Esophagus squamous epithelium (tissue), 5 donors: ENCODE measurements around the gene FGF4. TPM values are rescaled to one million over a fixed set of nuclear protein-coding genes. Genes with fewer than 3 reads are reported as not detected.

Experiments used
- DNase-seq: peaks from one replicate; lab custom pipeline; 2025; lab: John Stamatoyannopoulos, UW
- H3K27ac ChIP-seq, 4 donors: fragments of 200-600 bp; sonication (generic); one replicate each; pipeline ENCODE4 v1.5.1; 2016 to 2019; ENCODE audit warnings: mild to moderate bottlenecking in 1 of 4
- H3K27me3 ChIP-seq, 4 donors: fragments of 200-600 bp; sonication (generic); 1 replicate in 3 of 4; 2 replicates in 1 of 4; pipeline versions ENCODE4 v1.5.1 to v1.6.0; 2017 to 2021; ENCODE audit warnings: antibody characterized with exemption in 1 of 4
- H3K36me3 ChIP-seq, 3 donors: fragments of 200-600 bp; sonication (generic); one replicate each; pipeline ENCODE4 v1.5.1; 2016 to 2019
- H3K4me1 ChIP-seq, 3 donors: fragments of 200-600 bp; sonication (generic); one replicate each; pipeline ENCODE4 v1.5.1; 2017 to 2019
- H3K4me3 ChIP-seq, 4 donors: fragments of 200-600 bp; sonication (generic); 1 replicate in 3 of 4; 2 replicates in 1 of 4; pipeline ENCODE4 v1.5.1; 2016 to 2019; ENCODE audit warnings: mild to moderate bottlenecking in 2 of 4, moderate library complexity in 1 of 4
- H3K9me3 ChIP-seq, 3 donors: fragments of 200-600 bp; sonication (generic); one replicate each; pipeline ENCODE4 v1.5.1; 2016 to 2019
- CTCF ChIP-seq, 6 experiments: fragments of 450-650 bp in 4 of 6; fragments of 200-600 bp in 2 of 6; sonication (generic) in 2 of 6; IDR thresholded peaks; one replicate each; pipeline ENCODE4 v1.5.1; 2016 to 2019; ENCODE audit warnings: antibody characterized with exemption in 6 of 6, mild to moderate bottlenecking in 4 of 6, moderate library complexity in 4 of 6
- POLR2A ChIP-seq, 4 donors: fragments of 450-650 bp; IDR thresholded peaks; one replicate each; pipeline ENCODE4 v1.6.1; 2017; ENCODE audit warnings: antibody characterized with exemption in 4 of 4, mild to moderate bottlenecking in 4 of 4, moderate library complexity in 3 of 4
- WGBS, 2 donors: methylation state at CpG; one replicate each; pipeline ENCODE4 v1.1.5; 2018; 5-methylcytosine and 5-hydroxymethylcytosine counted together
- intact Hi-C: fragments of 100-400 bp; cut with DNase I; formaldehyde crosslinking; loops from one replicate; pipeline ENCODE4 v1.15.0; 2022
- total RNA-seq, 4 donors: library from RNA; depleted of rRNA; stranded (reverse); fragments of >200 nt; gene quantifications; one replicate each; pipeline ENCODE4 v1.1.0, GENCODE V29; 2016
- donor health status: DM: yes; HTN: yes; CAD: no.

FGF4 gene
- total RNA-seq, 4 donors from 2014 or later: not detected

GRCh38 chr11:69820441-69820840, 45.3 kb upstream of the FGF4 start:
- no peak for DNase-seq
- no peak overlapping the region for H3K27ac ChIP-seq
- peaks cover 0 to 18% (median 9%) of the 10 kb centered on the region in 3 donors for H3K4me1 ChIP-seq
- no peaks in the 10 kb centered on the region for H3K9me3 ChIP-seq
- no CpG with 5 or more reads among the region's 5 CpGs for WGBS, 2 donors
- TF ChIP-seq POLR2A (IDR thresholded peaks at IDR 0.05) (no peak), CTCF (IDR thresholded peaks at IDR 0.05) (no peak)
- intact Hi-C loops: no loop called here
- H3K36me3 ChIP-seq: no peaks in the 10 kb centered on the region
- H3K4me3 ChIP-seq: no peak overlapping the region
- H3K27me3 ChIP-seq: peaks cover 17 to 100% (median 24%) of the 10 kb centered on the region in 4 donors

GRCh38 chr11:69819541-69820070, 44.5 kb upstream of the FGF4 start:
- Histone ChIP-seq H3K4me1 (peaks cover 0 to 18% (median 9%) of the 10 kb centered on the region in 3 donors), H3K4me3 (no peak overlapping the region), H3K36me3 (no peaks in the 10 kb centered on the region), H3K27me3 (peaks cover 17 to 100% (median 24%) of the 10 kb centered on the region in 4 donors), H3K27ac (no peak overlapping the region), H3K9me3 (no peaks in the 10 kb centered on the region)
- WGBS, 2 donors: 7 to 17% methylated on average over 3 to 12 of the region's 40 CpGs
- TF ChIP-seq POLR2A (IDR thresholded peaks at IDR 0.05): no peak
- no peak for DNase-seq
- intact Hi-C loops: no loop called here

GRCh38 chr11:69818603-69819441, 43.7 kb upstream of the FGF4 start, which contains the start of gene FGF3:
FGF3 (minus strand) TSS chr11:69819416; CDS start chr11:69818933, 483 bp downstream.
- intact Hi-C loops: no loop called here
- WGBS, 2 donors: 0 to 14% methylated on average over 20 to 21 of the region's 105 CpGs
- H3K36me3 ChIP-seq: no peaks in the 10 kb centered on the region
- no peak for DNase-seq
- no peak within 1 kb of the TSS for H3K27ac ChIP-seq
- TF ChIP-seq CTCF (IDR thresholded peaks at IDR 0.05): no peak
- TF ChIP-seq POLR2A (IDR thresholded peaks at IDR 0.05): no peak
- no peaks in the 10 kb centered on the region for H3K9me3 ChIP-seq
- peaks cover 17 to 100% (median 24%) of the 10 kb centered on the region in 4 donors for H3K27me3 ChIP-seq
- H3K4me3 ChIP-seq: no peak within 1 kb of the TSS
- peaks cover 0 to 18% (median 9%) of the 10 kb centered on the region in 3 donors for H3K4me1 ChIP-seq

GRCh38 chr11:69818231-69818602, 43.1 kb upstream of the FGF4 start:
- no peak for TF ChIP-seq POLR2A (IDR thresholded peaks at IDR 0.05)
- TF ChIP-seq CTCF (IDR thresholded peaks at IDR 0.05): no peak
- Histone ChIP-seq H3K27me3 (peaks cover 17 to 100% (median 24%) of the 10 kb centered on the region in 4 donors), H3K4me3 (no peak overlapping the region), H3K27ac (no peak overlapping the region), H3K9me3 (no peaks in the 10 kb centered on the region), H3K4me1 (peaks cover 0 to 18% (median 9%) of the 10 kb centered on the region in 3 donors), H3K36me3 (no peaks in the 10 kb centered on the region)
- intact Hi-C loops: no loop called here
- WGBS, 2 donors: 1 to 9% methylated on average over 11 to 19 of the region's 31 CpGs
- DNase-seq: no peak

GRCh38 chr11:69817265-69818230, 42.4 kb upstream of the FGF4 start:
- Histone ChIP-seq H3K27me3 (peaks cover 17 to 100% (median 23%) of the 10 kb centered on the region in 4 donors), H3K27ac (no peak overlapping the region), H3K9me3 (no peaks in the 10 kb centered on the region), H3K4me1 (peaks cover 0 to 18% (median 9%) of the 10 kb centered on the region in 3 donors), H3K36me3 (no peaks in the 10 kb centered on the region), H3K4me3 (peak overlapping the region in 1 of 4 donors; percentile 21)
- no peak for DNase-seq
- intact Hi-C loops: no loop called here
- 0% methylated on average over 2 to 27 of the region's 107 CpGs for WGBS, 2 donors
- TF ChIP-seq CTCF (IDR thresholded peaks at IDR 0.05): no peak
- TF ChIP-seq POLR2A (IDR thresholded peaks at IDR 0.05): no peak
